ENCODE measurements around the gene TBC1D23. TPM values are rescaled to one million over a fixed set of nuclear protein-coding genes. Genes with fewer than 3 reads are reported as not detected.

Gene TBC1D23
- total RNA-seq, 1 experiment from 2014 or later, result 32.4 TPM

GRCh38 chr3:100352296-100353231 lies 91.8 kb downstream of the TBC1D23 start:
- no peak overlapping the region for H3K27ac ChIP-seq (ENCODE audit: low read depth, low read length, poor library complexity, severe bottlenecking)
- intact Hi-C loops (cut with micrococcal nuclease; ENCODE audit: unreplicated experiment), result no loop called here
- TF ChIP-seq CTCF (conservative IDR thresholded peaks at IDR 0.05; ENCODE audit: low read depth, low read length) (no peak), EZH2 (IDR thresholded peaks at IDR 0.05; ENCODE audit: borderline replicate concordance, low read depth, low read length, poor library complexity, severe bottlenecking) (no peak)
- H3K4me3 ChIP-seq (ENCODE audit: low read depth, low read length, poor library complexity, severe bottlenecking), result no peak overlapping the region
- no peaks in the 10 kb centered on the region for H3K27me3 ChIP-seq (replicated peaks; ENCODE audit: insufficient read depth, low read depth, low read length, poor library complexity)
- no peak for DNase-seq (ENCODE audit: low spot score)
- ChIA-PET CTCF (no interaction called here), POLR2A (ENCODE audit: low non-redundant PET) (no interaction called here)
- H3K36me3 ChIP-seq (ENCODE audit: insufficient read depth, low read length, poor library complexity, severe bottlenecking), result peaks cover 76% of the 10 kb centered on the region
- no peaks in the 10 kb centered on the region for H3K9me3 ChIP-seq (ENCODE audit: low read depth, low read length, poor library complexity, severe bottlenecking)
- no TSS peak for BruUV-seq (replicated peaks)
- H3K4me1 ChIP-seq (ENCODE audit: insufficient read depth, low read length, poor library complexity, severe bottlenecking), result no peaks in the 10 kb centered on the region

- H3K27ac ChIP-seq (ENCODE audit: low read depth, low read length, poor library complexity, severe bottlenecking), result no peak overlapping the region
- BruUV-seq (replicated peaks), result no TSS peak
- H3K9me3 ChIP-seq (ENCODE audit: low read depth, low read length, poor library complexity, severe bottlenecking), result no peaks in the 10 kb centered on the region
- H3K27me3 ChIP-seq (replicated peaks; ENCODE audit: insufficient read depth, low read depth, low read length, poor library complexity), result no peaks in the 10 kb centered on the region
- ChIA-PET POLR2A (ENCODE audit: low non-redundant PET) (no interaction called here), CTCF (no interaction called here)
- no peak overlapping the region for H3K4me3 ChIP-seq (ENCODE audit: low read depth, low read length, poor library complexity, severe bottlenecking)
- H3K36me3 ChIP-seq (ENCODE audit: insufficient read depth, low read length, poor library complexity, severe bottlenecking), result peaks cover 59% of the 10 kb centered on the region
- TF ChIP-seq CTCF (conservative IDR thresholded peaks at IDR 0.05; ENCODE audit: low read depth, low read length) (no peak), EZH2 (IDR thresholded peaks at IDR 0.05; ENCODE audit: borderline replicate concordance, low read depth, low read length, poor library complexity, severe bottlenecking) (no peak)
- DNase-seq (ENCODE audit: low spot score), result no peak
- intact Hi-C loops (cut with micrococcal nuclease; ENCODE audit: unreplicated experiment), result no loop called here
- no peaks in the 10 kb centered on the region for H3K4me1 ChIP-seq (ENCODE audit: insufficient read depth, low read length, poor library complexity, severe bottlenecking)
These were observed 94.1 kb downstream of the TBC1D23 start for GRCh38 chr3:100354850-100355249.

- Histone ChIP-seq H3K27me3 (replicated peaks; ENCODE audit: insufficient read depth, low read depth, low read length, poor library complexity) (no peaks in the 10 kb centered on the region), H3K27ac (ENCODE audit: low read depth, low read length, poor library complexity, severe bottlenecking) (no peak overlapping the region), H3K9me3 (ENCODE audit: low read depth, low read length, poor library complexity, severe bottlenecking) (no peaks in the 10 kb centered on the region), H3K4me1 (ENCODE audit: insufficient read depth, low read length, poor library complexity, severe bottlenecking) (no peaks in the 10 kb centered on the region), H3K36me3 (ENCODE audit: insufficient read depth, low read length, poor library complexity, severe bottlenecking) (peaks cover 53% of the 10 kb centered on the region), H3K4me3 (ENCODE audit: low read depth, low read length, poor library complexity, severe bottlenecking) (no peak overlapping the region)
- no peak for DNase-seq (ENCODE audit: low spot score)
- POLR2A ChIA-PET (ENCODE audit: low non-redundant PET), result no interaction called here
- no peak for TF ChIP-seq EZH2 (IDR thresholded peaks at IDR 0.05; ENCODE audit: borderline replicate concordance, low read depth, low read length, poor library complexity, severe bottlenecking)
- TF ChIP-seq CTCF (conservative IDR thresholded peaks at IDR 0.05; ENCODE audit: low read depth, low read length), result no peak
- CTCF ChIA-PET, result no interaction called here
- no TSS peak for BruUV-seq (replicated peaks)
- intact Hi-C loops (cut with micrococcal nuclease; ENCODE audit: unreplicated experiment), result no loop called here
These were observed 97.6 kb downstream of the TBC1D23 start for GRCh38 chr3:100358413-100358812.

All from A673 (cell line).